HG02610 (cell line): ENCODE measurements around the gene CRLF1.
"Not testable (repeated sequence)": the region's sequence is repeated elsewhere in the genome, so short reads cannot be mapped to it uniquely, and the experiment has no call there.

Experiments
- ATAC-seq: cut with Tn5 transposase; IDR thresholded peaks from one replicate; pipeline ENCODE4 v1.9.1; 2021; ENCODE audit warnings: mild to moderate bottlenecking, moderate library complexity; ENCODE audit not compliant: unreplicated experiment

The CRLF1 gene

GRCh38 chr19:18608805-18609716 lies 2.5 kb upstream of the CRLF1 start:
- no peak for ATAC-seq

GRCh38 chr19:18608102-18608804 lies 1.7 kb upstream of the CRLF1 start:
- ATAC-seq, result no peak

GRCh38 chr19:18607226-18608101 lies 865 bp upstream of the CRLF1 start:
- ATAC-seq, result no peak

- ATAC-seq, result no peak
These were observed 886 bp downstream of the CRLF1 start for GRCh38 chr19:18605546-18606280.

DNA sequence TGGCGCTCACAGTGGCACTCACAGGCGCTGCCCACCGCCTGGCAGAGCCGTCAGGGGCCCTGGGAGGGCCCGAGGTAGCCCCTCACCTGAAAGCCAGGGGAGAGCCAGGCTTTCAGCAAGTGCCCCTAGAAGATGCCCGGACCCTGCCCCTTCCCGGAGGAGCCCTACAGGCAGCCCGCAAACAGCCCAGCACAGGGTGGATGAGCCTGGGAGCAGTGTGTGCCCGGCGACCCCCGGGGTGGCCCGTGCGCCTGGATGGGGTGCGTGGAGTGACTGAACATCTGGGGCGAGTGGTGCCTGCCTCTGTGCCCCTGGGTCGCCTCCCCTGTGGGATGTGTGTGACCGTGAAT lies 1.4 kb downstream of the CRLF1 start:
- no peak for ATAC-seq

DNA sequence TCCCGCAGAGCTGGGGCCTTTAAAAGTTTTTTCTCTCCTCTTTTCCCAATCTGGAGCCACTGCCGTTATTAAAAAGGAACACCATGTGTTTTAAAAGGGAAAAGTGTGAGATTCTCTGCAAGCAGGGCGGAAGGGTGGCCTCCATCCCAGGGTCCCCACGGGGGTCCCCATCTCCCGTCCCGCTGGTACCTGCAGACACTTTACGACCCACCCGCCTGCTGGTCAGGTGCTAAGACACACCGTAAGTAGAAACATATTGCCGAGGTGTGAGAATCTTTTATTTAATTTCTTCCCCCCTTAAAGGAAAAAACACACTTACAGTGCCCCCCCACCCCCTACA lies 1.8 kb downstream of the CRLF1 start:
- no peak for ATAC-seq

GRCh38 chr19:18603958-18604819 lies 2.4 kb downstream of the CRLF1 start:
- no peak for ATAC-seq

DNA sequence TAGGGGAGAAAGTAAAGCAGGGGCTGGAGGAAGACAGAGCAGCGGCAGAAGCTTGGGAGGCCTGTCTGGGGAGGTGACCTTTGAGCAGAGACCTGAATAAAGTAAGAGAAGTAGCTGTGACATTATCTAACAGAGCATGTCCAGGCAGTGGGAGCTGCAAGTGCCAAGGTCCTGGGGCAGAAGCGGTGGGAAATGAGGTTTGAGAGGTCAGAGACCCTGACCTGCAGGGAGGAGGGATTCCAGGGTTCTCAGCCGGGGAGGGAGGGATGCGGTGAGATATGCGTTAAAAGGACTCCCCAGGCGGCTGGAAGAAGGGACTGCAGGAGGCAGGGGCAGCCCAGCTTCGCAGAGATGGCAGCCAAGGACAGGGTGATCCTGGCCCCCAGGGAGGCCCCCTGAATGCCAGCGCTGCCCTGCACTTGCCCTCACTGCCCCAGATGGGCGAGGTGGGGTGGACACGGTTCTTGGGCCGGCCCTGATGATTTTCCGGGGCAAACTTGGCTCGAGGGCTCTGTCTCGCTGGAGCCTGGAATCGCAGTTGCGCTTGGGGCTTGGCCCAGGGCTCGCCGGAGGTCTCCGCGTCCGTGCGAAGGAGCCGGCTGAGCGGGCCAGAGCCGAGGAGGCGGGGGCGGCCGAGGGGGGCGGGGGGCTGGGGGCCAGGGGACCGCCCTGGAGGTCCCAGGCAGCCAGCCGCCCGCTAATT lies 3.2 kb downstream of the CRLF1 start:
- ATAC-seq, result no peak

DNA sequence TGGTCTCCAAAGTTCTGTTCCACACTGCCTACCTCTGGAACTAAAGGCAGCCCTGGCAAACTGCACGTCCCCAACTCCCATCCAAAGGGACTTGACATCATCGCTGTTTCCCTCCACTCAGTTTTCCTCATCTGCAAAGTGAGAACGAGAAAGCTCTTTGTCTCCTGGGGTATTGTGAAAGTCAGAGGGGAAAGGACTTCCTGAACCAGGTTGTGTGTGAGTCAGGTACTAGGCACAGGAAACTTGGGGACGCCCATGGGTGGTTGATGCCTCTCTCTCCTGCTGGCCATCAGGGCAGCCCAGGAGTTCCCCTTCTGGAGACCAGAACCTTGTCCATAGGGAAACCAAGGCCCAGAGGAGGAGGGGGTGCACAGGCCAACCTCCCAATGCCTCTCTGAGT lies 4.7 kb downstream of the CRLF1 start:
- no peak for ATAC-seq

DNA sequence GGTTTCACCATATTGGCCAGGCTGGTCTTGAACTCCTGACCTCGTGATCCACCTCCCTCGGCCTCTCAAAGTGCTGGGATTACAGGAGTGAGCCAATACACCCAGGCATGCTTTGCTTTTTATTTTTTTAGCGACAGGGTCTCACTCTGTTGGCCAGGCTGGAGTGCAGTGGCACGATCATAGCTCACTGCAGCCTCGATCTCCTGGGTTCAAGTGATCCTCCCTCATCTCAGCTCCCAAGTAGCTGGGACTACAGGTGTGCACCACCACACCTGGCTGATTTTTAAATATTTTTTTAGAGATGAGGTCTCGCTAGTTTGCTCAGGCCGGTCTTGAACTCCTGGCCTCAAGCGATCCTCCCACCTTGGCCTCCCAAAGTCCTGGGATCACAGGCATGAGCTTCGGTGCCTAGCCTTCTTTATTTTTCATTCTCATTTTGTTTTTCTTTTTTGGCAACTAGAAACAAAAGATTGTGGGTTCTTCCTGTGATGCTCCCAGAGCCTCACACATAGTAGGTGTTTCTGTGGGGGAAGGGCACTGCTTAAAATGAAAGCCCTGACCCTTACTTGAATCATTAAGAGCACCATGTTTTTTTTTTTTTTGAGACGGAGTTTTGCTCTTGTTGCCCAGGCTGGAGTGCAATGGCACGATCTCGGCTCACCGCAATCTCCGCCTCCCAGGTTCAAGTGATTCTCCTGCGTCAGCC lies 5.8 kb downstream of the CRLF1 start:
- ATAC-seq, result not testable (repeated sequence)

DNA sequence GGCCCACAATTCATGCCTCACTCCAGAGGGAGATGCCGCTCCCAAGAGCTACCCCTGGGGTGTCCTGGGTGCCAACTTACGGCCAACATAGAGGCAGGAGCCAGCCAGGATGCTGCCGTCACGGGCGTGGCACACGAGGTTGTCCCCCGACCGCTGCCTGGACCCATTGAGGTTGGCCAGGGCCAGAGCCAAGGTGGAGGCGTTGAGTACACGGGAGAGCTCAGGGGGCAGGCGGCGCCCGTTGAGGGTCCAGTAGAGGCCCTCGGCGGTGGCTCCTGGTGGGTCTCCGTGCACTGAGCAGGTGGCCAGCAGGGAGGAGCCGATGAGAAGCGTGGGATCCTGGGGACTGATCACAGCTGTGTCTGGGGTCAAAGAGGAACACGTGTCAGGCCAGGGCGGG lies 7.1 kb downstream of the CRLF1 start:
- no peak for ATAC-seq

DNA sequence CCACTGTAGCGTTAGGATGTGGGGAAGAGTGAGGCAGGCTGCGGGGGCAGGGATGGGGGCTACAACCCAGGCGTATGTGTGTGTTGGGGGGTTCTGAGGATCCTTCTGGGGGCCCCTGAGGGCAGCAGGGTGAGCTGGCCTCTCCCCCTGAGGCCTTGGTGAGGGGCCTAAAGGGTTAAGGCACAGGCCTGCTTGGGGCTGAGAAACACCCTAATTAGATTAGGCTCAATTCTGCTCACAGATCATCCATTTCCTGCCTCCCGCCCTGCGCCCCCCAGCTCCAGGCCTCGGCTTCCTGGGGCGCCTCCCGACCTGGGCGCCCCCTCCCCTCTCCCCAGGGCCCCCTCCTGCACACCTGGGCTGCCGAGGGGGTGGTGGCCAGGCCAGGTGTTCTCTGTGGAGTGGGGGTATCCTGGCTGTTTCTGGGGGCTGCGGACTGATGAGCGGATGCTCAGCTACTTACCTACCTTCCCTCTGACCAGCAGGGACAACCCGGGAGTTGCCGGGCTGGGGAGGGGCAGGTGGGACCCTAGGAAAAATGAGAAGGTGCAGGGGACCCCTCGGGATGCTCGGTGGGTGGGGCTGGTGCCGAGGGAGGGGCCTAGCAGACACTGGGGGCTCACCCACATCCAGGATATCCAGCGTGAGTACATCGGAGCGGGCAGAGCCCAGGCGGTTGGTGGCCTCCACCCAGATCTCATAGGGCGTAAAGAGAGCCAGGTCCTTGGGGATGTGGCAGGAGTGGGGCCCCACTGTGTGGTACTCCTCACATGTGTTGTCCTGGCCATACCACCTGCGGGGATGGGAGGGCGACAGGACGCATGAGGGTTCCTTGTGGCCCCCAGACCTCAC lies 8.6 kb downstream of the CRLF1 start:
- ATAC-seq, result no peak

DNA sequence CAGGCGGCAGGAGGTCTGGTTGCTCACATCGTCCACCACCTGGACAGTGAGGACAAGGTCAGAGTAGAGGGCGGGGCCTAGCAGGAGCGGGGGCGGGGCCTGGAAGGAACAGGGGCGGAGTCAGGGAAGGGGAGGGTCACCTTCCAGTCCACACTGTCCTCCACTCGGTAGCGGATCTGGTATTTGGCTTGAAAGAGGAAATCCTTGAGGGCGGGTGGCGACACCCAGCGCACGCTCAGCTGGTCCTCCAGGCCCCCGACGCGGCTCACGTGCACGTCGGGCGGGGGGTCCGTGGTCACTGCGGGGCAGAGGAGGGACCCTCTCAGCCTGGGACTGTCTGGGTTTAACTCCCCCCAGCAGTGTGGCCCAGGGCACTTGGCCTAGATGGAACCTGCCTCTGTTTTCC lies 9.8 kb downstream of the CRLF1 start:
- ATAC-seq, result no peak

DNA sequence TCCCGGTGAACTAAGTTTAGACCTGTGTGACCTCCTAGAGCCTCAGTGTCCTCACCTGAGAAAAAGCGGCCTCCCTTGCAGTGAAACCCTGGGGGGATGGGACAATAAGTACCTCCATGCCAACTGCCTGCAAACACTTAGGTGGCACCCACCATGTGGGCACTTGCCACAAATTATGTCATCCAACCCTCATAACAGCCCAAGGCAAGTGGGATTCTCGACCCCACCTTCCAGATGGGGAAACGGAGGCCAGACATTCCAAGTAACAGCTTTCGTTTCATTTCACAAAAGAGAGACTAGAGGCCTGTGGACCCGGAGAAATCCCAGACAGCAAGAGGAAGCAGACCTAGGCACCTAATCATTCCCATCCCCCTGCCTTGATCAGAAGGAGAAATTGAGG lies 11.1 kb downstream of the CRLF1 start:
- no peak for ATAC-seq

GRCh38 chr19:18594824-18595373 lies 11.7 kb downstream of the CRLF1 start:
- ATAC-seq, result no peak

- peak; percentile 56 for ATAC-seq
These were observed 12.3 kb downstream of the CRLF1 start for GRCh38 chr19:18594096-18594823.
